Measurements from ENCODE around the gene SYK.

GRCh38 chr9:90945336-90945735 is 143.7 kb downstream of the SYK start:
- TF ChIP-seq CTCF (conservative IDR thresholded peaks at IDR 0.05 in 1 of 2, IDR thresholded peaks at IDR 0.05 in 1 of 2; ENCODE audit: extremely low read depth in 1 of 2, insufficient read depth in 1 of 2, low read depth in 1 of 2, low read length in 2 of 2) (no peak), EZH2 (IDR thresholded peaks at IDR 0.05; ENCODE audit: borderline replicate concordance, low read length) (no peak)

All from mammary epithelial cell (primary cell).